ENCODE data around the gene CAPN9. TPM values are rescaled to one million over a fixed set of nuclear protein-coding genes. Genes with fewer than 3 reads are reported as not detected.

Gene CAPN9
- total and polyA plus RNA-seq, 9 of the 15 experiments (the other 6 are each of a cell fraction or from before 2014, with no cell fraction given): not detected

- TF ChIP-seq PCBP1 (IDR thresholded peaks at IDR 0.05; ENCODE audit: low read depth, low read length, poor library complexity, severe bottlenecking) (no peak), KLF16 (IDR thresholded peaks at IDR 0.05) (no peak), DNMT1 (IDR thresholded peaks at IDR 0.05) (no peak)
These were observed 81.2 kb downstream of the CAPN9 start (continued) for GRCh38 chr1:230828421-230828820.

DNA sequence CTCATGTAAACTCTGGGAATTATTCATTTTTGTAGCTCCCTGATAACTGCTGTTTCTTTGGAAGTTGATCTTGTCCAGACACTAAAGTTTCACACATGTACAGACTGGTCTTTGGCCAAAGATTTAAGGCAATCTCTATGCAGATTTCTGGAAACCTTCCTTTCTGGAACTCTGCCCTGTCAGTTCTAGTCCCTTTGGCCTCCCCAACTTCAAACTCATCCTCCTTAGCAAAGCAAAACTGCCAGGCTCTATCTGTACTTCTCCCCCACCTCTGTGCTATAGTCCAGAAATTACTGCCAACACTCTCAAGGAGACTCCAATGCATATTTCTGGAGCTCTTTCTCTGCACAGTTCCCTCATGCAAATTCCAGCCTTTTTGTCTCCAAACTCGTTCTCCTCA lies 84.6 kb downstream of the CAPN9 start:
- DNase-seq (ENCODE audit: extremely low read depth in 1 of 4, low spot score in 3 of 4): no peak
- Histone ChIP-seq H3K79me2 (ENCODE audit: control insufficient read depth, insufficient read depth, low read length) (no peaks in the 10 kb centered on the region), H3K9me1 (ENCODE audit: control insufficient read depth, insufficient read depth, low read length) (no peaks in the 10 kb centered on the region), H3K9me3 (replicated peaks; ENCODE audit: control insufficient read depth, insufficient read depth, low read depth, low read length) (no peaks in the 10 kb centered on the region), H4K20me1 (replicated peaks; ENCODE audit: control insufficient read depth, insufficient read depth, low read length) (no peaks in the 10 kb centered on the region), H3K4me2 (ENCODE audit: insufficient read depth, low read length) (no peak overlapping the region), H3K36me3 (ENCODE audit: control insufficient read depth, insufficient read depth, low read length) (no peaks in the 10 kb centered on the region), H3K4me1 (replicated peaks in 1 of 2; ENCODE audit: control insufficient read depth in 2 of 2, insufficient read depth in 2 of 2, low read length in 2 of 2) (no peaks in the 10 kb centered on the region), H2AFZ (ENCODE audit: low read depth, low read length) (no peak overlapping the region), H3K27me3 (ENCODE audit: control insufficient read depth in 2 of 2, insufficient read depth in 2 of 2, low read length in 2 of 2) (peaks cover 2 to 7% of the 10 kb centered on the region in 2 experiments; a peak in 2 of 5 replicates), H3K9ac (ENCODE audit: insufficient read depth in 1 of 2, low read depth in 2 of 2, low read length in 2 of 2) (no peak overlapping the region), H3K4me3 (no peak overlapping the region), H3K27ac (ENCODE audit: extremely low read depth, low read depth, low read length) (no peak overlapping the region)
- ATAC-seq: no peak
- in situ Hi-C loops (cut with MboI): no loop called here
- intact Hi-C loops (cut with micrococcal nuclease): no loop called here
- no peak for FAIRE-seq
- 11% methylated on average over 1 of the region's 1 CpG for WGBS (ENCODE audit: insufficient coverage, low coverage, missing lambda C conversion rate)
- no TSS peak for BruUV-seq (replicated peaks)
- ChIA-PET CTCF (ENCODE audit: low intra/inter-chr PET ratio) (no interaction called here), POLR2A (interaction anchor here (0.8 to 1.1 kb wide), 3 partner anchors 10 to 250 kb away, joined by 3 read pairs; no protein-coding TSS in a partner anchor)
- TF ChIP-seq, protein P1, sequence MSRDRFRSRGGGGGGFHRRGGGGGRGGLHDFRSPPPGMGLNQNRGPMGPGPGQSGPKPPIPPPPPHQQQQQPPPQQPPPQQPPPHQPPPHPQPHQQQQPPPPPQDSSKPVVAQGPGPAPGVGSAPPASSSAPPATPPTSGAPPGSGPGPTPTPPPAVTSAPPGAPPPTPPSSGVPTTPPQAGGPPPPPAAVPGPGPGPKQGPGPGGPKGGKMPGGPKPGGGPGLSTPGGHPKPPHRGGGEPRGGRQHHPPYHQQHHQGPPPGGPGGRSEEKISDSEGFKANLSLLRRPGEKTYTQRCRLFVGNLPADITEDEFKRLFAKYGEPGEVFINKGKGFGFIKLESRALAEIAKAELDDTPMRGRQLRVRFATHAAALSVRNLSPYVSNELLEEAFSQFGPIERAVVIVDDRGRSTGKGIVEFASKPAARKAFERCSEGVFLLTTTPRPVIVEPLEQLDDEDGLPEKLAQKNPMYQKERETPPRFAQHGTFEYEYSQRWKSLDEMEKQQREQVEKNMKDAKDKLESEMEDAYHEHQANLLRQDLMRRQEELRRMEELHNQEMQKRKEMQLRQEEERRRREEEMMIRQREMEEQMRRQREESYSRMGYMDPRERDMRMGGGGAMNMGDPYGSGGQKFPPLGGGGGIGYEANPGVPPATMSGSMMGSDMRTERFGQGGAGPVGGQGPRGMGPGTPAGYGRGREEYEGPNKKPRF (IDR thresholded peaks at IDR 0.05; ENCODE audit: low read depth, low read length): no peak
- no peak for TF ChIP-seq SAFB (IDR thresholded peaks at IDR 0.05; ENCODE audit: borderline replicate concordance, low read depth, low read length)
- TF ChIP-seq ZKSCAN3 (CRISPR knock-in tag; IDR thresholded peaks at IDR 0.05): no peak
- no peak for TF ChIP-seq ZFPM2 (CRISPR knock-in tag; IDR thresholded peaks at IDR 0.05)
- TF ChIP-seq REST (IDR thresholded peaks at IDR 0.05; ENCODE audit: borderline replicate concordance): no peak
- TF ChIP-seq REST (CRISPR knock-in tag; IDR thresholded peaks at IDR 0.05; ENCODE audit: low read depth): no peak
- TF ChIP-seq NCOR1 (IDR thresholded peaks at IDR 0.05): no peak
- TF ChIP-seq HSF4 (CRISPR knock-in tag; IDR thresholded peaks at IDR 0.05; ENCODE audit: borderline replicate concordance): no peak
- TF ChIP-seq TAF9B (IDR thresholded peaks at IDR 0.05; ENCODE audit: partially characterized antibody): no peak
